ENCODE results near the gene PITX1.

Gene PITX1

GRCh38 chr5:135029477-135030122, 4.4 kb downstream of the PITX1 start:
- peaks cover 39% of the 10 kb centered on the region for H3K79me2 ChIP-seq (ENCODE audit: insufficient read depth, low read length)
- no peaks in the 10 kb centered on the region; the same call in 1 of the 2 replicates for H3F3A ChIP-seq (ENCODE audit: insufficient read depth, low read length)
- H3K9ac ChIP-seq (ENCODE audit: low read length), result no peak overlapping the region
- H3K4me1 ChIP-seq (ENCODE audit: insufficient read depth, low read length, severe bottlenecking), result peaks cover 24% of the 10 kb centered on the region
- no peaks in the 10 kb centered on the region for H3K27me3 ChIP-seq (ENCODE audit: insufficient read depth, low read length)
- H3K9me2 ChIP-seq (ENCODE audit: low read depth, low read length), result no peaks in the 10 kb centered on the region
- H3K4me3 ChIP-seq (ENCODE audit: low read depth, low read length, poor library complexity, severe bottlenecking), result no peak overlapping the region
- H3K4me2 ChIP-seq (ENCODE audit: low read length), result no peak overlapping the region
- H4K20me1 ChIP-seq (ENCODE audit: insufficient read depth, low read length), result no peaks in the 10 kb centered on the region
- H3K36me3 ChIP-seq (ENCODE audit: insufficient read depth, low read length), result peaks cover 44% of the 10 kb centered on the region
- no peaks in the 10 kb centered on the region for H3K9me3 ChIP-seq (ENCODE audit: low read length)
- no peak for TF ChIP-seq EZH2 (IDR thresholded peaks at IDR 0.05; ENCODE audit: borderline replicate concordance, low read length)
- TF ChIP-seq, protein P1, sequence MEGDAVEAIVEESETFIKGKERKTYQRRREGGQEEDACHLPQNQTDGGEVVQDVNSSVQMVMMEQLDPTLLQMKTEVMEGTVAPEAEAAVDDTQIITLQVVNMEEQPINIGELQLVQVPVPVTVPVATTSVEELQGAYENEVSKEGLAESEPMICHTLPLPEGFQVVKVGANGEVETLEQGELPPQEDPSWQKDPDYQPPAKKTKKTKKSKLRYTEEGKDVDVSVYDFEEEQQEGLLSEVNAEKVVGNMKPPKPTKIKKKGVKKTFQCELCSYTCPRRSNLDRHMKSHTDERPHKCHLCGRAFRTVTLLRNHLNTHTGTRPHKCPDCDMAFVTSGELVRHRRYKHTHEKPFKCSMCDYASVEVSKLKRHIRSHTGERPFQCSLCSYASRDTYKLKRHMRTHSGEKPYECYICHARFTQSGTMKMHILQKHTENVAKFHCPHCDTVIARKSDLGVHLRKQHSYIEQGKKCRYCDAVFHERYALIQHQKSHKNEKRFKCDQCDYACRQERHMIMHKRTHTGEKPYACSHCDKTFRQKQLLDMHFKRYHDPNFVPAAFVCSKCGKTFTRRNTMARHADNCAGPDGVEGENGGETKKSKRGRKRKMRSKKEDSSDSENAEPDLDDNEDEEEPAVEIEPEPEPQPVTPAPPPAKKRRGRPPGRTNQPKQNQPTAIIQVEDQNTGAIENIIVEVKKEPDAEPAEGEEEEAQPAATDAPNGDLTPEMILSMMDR (IDR thresholded peaks at IDR 0.05; ENCODE audit: low read length), result no peak
- H2AFZ ChIP-seq (ENCODE audit: low read length), result no peak overlapping the region
- no peak overlapping the region for H3K27ac ChIP-seq (ENCODE audit: low read depth, low read length, poor library complexity, severe bottlenecking)

DNA sequence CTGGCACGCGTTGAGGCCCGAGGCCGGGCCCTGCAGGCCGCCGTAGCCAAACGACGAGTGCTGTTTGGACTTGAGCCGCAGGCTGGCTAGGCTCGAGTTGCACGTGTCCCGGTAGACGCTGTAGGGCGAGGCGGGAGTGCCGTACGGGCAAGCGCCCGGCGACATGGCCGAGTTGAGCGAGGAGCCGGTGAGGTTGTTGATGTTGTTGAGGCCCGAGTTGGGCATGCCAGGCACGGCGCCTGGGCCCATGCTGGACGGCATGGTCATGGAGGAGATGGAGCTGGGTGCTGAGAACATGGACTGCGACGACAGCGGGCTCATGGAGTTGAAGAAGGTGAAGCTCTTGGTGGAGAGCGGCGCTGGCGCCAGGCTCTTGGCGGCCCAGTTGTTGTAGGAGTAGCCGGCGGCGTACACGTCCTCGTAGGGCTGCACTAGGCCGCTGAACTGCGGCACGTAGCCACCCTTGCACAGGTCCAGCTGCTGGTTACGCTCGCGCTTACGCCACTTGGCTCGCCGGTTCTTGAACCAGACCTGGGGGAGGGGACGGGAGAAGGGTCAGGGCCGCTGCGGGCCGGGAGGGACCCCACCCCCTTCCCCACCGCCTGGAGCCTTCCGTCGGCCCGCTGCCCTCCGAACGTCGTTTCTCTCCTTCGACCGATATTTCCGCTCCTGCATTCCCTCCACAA, 5.1 kb downstream of the PITX1 start:
- Histone ChIP-seq H3K4me1 (ENCODE audit: insufficient read depth, low read length, severe bottlenecking) (peaks cover 21% of the 10 kb centered on the region), H3K9me2 (ENCODE audit: low read depth, low read length) (no peaks in the 10 kb centered on the region), H3K4me2 (ENCODE audit: low read length) (no peak overlapping the region), H3K36me3 (ENCODE audit: insufficient read depth, low read length) (peaks cover 44% of the 10 kb centered on the region), H3K27ac (ENCODE audit: low read depth, low read length, poor library complexity, severe bottlenecking) (no peak overlapping the region), H3K27me3 (ENCODE audit: insufficient read depth, low read length) (no peaks in the 10 kb centered on the region), H4K20me1 (ENCODE audit: insufficient read depth, low read length) (no peaks in the 10 kb centered on the region), H3K79me2 (ENCODE audit: insufficient read depth, low read length) (peaks cover 39% of the 10 kb centered on the region), H2AFZ (ENCODE audit: low read length) (no peak overlapping the region), H3F3A (ENCODE audit: insufficient read depth, low read length) (no peaks in the 10 kb centered on the region; the same call in 1 of the 2 replicates), H3K4me3 (ENCODE audit: low read depth, low read length, poor library complexity, severe bottlenecking) (no peak overlapping the region), H3K9me3 (ENCODE audit: low read length) (no peaks in the 10 kb centered on the region), H3K9ac (ENCODE audit: low read length) (no peak overlapping the region)
- no peak for TF ChIP-seq EZH2 (IDR thresholded peaks at IDR 0.05; ENCODE audit: borderline replicate concordance, low read length)
- TF ChIP-seq, protein P1 (IDR thresholded peaks at IDR 0.05; ENCODE audit: low read length), result no peak

GRCh38 chr5:135027697-135028615, 6.1 kb downstream of the PITX1 start:
- Histone ChIP-seq H3K9ac (ENCODE audit: low read length) (no peak overlapping the region), H2AFZ (ENCODE audit: low read length) (no peak overlapping the region), H3K27me3 (ENCODE audit: insufficient read depth, low read length) (no peaks in the 10 kb centered on the region), H3K9me3 (ENCODE audit: low read length) (no peaks in the 10 kb centered on the region), H3K4me1 (ENCODE audit: insufficient read depth, low read length, severe bottlenecking) (peaks cover 21% of the 10 kb centered on the region), H3K27ac (ENCODE audit: low read depth, low read length, poor library complexity, severe bottlenecking) (no peak overlapping the region), H3K4me3 (ENCODE audit: low read depth, low read length, poor library complexity, severe bottlenecking) (no peak overlapping the region), H3K79me2 (ENCODE audit: insufficient read depth, low read length) (peaks cover 34% of the 10 kb centered on the region), H3K9me2 (ENCODE audit: low read depth, low read length) (no peaks in the 10 kb centered on the region), H3F3A (ENCODE audit: insufficient read depth, low read length) (no peaks in the 10 kb centered on the region; the same call in 1 of the 2 replicates), H3K36me3 (ENCODE audit: insufficient read depth, low read length) (peaks cover 44% of the 10 kb centered on the region), H4K20me1 (ENCODE audit: insufficient read depth, low read length) (no peaks in the 10 kb centered on the region), H3K4me2 (ENCODE audit: low read length) (no peak overlapping the region)
- TF ChIP-seq, protein P1 (IDR thresholded peaks at IDR 0.05; ENCODE audit: low read length), result no peak
